B cell (primary cell): ENCODE measurements around the gene RMDN3. TPM values are rescaled to one million over a fixed set of nuclear protein-coding genes. Genes with fewer than 3 reads are reported as not detected.
A peak's percentile ranks its signal among the peaks of the same experiment; 100 is the strongest.

Experiments
- ATAC-seq: fragments of 200-7000 bp; cut with Tn5 transposase; one replicate; pipeline ENCODE4 v1.10.0; 2021; ENCODE audit warnings: low read depth, mild to moderate bottlenecking, moderate number of reproducible peaks, moderate library complexity
- CTCF ChIA-PET: fragments of 350-600 bp; sonication (Branson Sonifier 250); formaldehyde crosslinking; loops from one replicate; lab custom pipeline; 2021; ENCODE audit warnings: antibody characterized with exemption, inconsistent platforms; lab: Charles Lee
- POLR2A ChIA-PET: fragments of 350-600 bp; sonication (Branson Sonifier 250); formaldehyde crosslinking; loops from one replicate; lab custom pipeline; 2021; ENCODE audit warnings: antibody characterized with exemption; lab: Charles Lee
- DNase-seq: peaks from one replicate; pipeline ENCODE4 v3.0.0; 2013
- H2AFZ ChIP-seq: 2 replicates; pipeline ENCODE4 v1.6.1; 2012; ENCODE audit warnings: mild to moderate bottlenecking, low read depth, low read length; ENCODE audit not compliant: insufficient read depth, poor library complexity, severe bottlenecking
- H3K27ac ChIP-seq, 2 donors: 1 replicate in 1 of 2; 2 replicates in 1 of 2; pipeline ENCODE4 v1.5.1; 2012 to 2013; ENCODE audit warnings: low read length in 2 of 2, mild to moderate bottlenecking in 2 of 2, moderate library complexity in 1 of 2
- H3K27me3 ChIP-seq, 4 experiments: fragments of 200-600 bp in 1 of 4; sonication (generic) in 1 of 4; replicated peaks in 1 of 4; 1 replicate in 2 of 4; 2 replicates in 2 of 4; pipeline versions ENCODE4 v1.6.1 to v1.7.0; 2013 to 2016; ENCODE audit warnings: low read length in 3 of 4, mild to moderate bottlenecking in 2 of 4, mixed read lengths in 1 of 4, moderate library complexity in 1 of 4; ENCODE audit not compliant: insufficient read depth in 4 of 4, control insufficient read depth in 3 of 4; ENCODE audit errors: control extremely low read depth in 1 of 4
- H3K36me3 ChIP-seq, 2 experiments: replicated peaks in 1 of 2; 1 replicate in 1 of 2; 2 replicates in 1 of 2; pipeline versions ENCODE4 v1.6.1 to v1.7.1; 2013; ENCODE audit warnings: low read length in 1 of 2; ENCODE audit not compliant: insufficient read depth in 2 of 2, control insufficient read depth in 1 of 2; ENCODE audit errors: control extremely low read depth in 1 of 2, extremely low read depth in 1 of 2
- H3K4me1 ChIP-seq, 2 donors: fragments of 200-600 bp in 1 of 2; sonication (generic) in 1 of 2; 1 replicate in 1 of 2; 2 replicates in 1 of 2; pipeline versions ENCODE4 v1.5.1 to v1.6.1; 2013 to 2017; ENCODE audit warnings: low read length in 2 of 2; ENCODE audit not compliant: control insufficient read depth in 2 of 2, insufficient read depth in 2 of 2
- H3K4me2 ChIP-seq: replicated peaks from 2 replicates; pipeline ENCODE3; 2012; ENCODE audit warnings: mild to moderate bottlenecking, low read depth, low read length; ENCODE audit not compliant: poor library complexity, severe bottlenecking
- H3K4me3 ChIP-seq, 5 experiments: fragments of 200-600 bp in 1 of 5; sonication (generic) in 1 of 5; 1 replicate in 3 of 5; 2 replicates in 2 of 5; pipeline versions ENCODE4 v1.5.1 to v1.7.0; 2011 to 2016; ENCODE audit warnings: low read length in 4 of 5, mild to moderate bottlenecking in 4 of 5, low read depth in 2 of 5, control low read depth in 1 of 5, moderate library complexity in 1 of 5; ENCODE audit not compliant: insufficient read depth in 1 of 5; ENCODE audit errors: control extremely low read depth in 1 of 5, extremely low read depth in 1 of 5
- H3K79me2 ChIP-seq: fragments of 200-600 bp; sonication (generic); one replicate; pipeline ENCODE4 v1.6.0; 2016; ENCODE audit warnings: low read length; ENCODE audit not compliant: control insufficient read depth, insufficient read depth
- H3K9ac ChIP-seq: fragments of 200-600 bp; sonication (generic); 2 replicates; pipeline ENCODE4 v1.6.1; 2017; ENCODE audit warnings: mild to moderate bottlenecking, low read length, moderate library complexity
- H3K9me3 ChIP-seq, 3 donors: one replicate each; pipeline versions ENCODE4 v1.6.1 to v1.7.1; 2013; ENCODE audit warnings: low read length in 2 of 3; ENCODE audit not compliant: control insufficient read depth in 2 of 3, insufficient read depth in 1 of 3; ENCODE audit errors: control extremely low read depth in 1 of 3
- H4K20me1 ChIP-seq: 2 replicates; pipeline ENCODE4 v1.6.0; 2012; ENCODE audit warnings: mild to moderate bottlenecking, low read length; ENCODE audit not compliant: insufficient read depth, control insufficient read depth, poor library complexity, severe bottlenecking
- H3K27ac Mint-ChIP-seq: one replicate; pipeline ENCODE4 v1.8.0; 2021; ENCODE audit warnings: mixed read lengths
- H3K27me3 Mint-ChIP-seq: one replicate; pipeline ENCODE4 v1.8.0; 2021; ENCODE audit warnings: mixed read lengths
- H3K4me1 Mint-ChIP-seq: one replicate; pipeline ENCODE4 v1.8.0; 2021; ENCODE audit warnings: mixed read lengths
- H3K4me3 Mint-ChIP-seq: one replicate; pipeline ENCODE4 v1.8.0; 2021; ENCODE audit warnings: mixed read lengths
- H3K9me3 Mint-ChIP-seq: one replicate; pipeline ENCODE4 v1.8.0; 2022; ENCODE audit warnings: mixed read lengths; ENCODE audit not compliant: insufficient read depth
- EZH2 ChIP-seq: IDR thresholded peaks from 2 replicates; pipeline ENCODE4 v1.6.1; 2012; ENCODE audit warnings: borderline replicate concordance, low read depth, mild to moderate bottlenecking, moderate library complexity, low read length; ENCODE audit not compliant: insufficient read depth, poor library complexity, severe bottlenecking
- WGBS: methylation state at CpG from one replicate; pipeline ENCODE4 v1.1.5; 2013; ENCODE audit warnings: missing lambda C conversion rate; ENCODE audit not compliant: insufficient coverage; 5-methylcytosine and 5-hydroxymethylcytosine counted together
- intact Hi-C: fragments of 100-400 bp; cut with micrococcal nuclease; formaldehyde crosslinking; loops from one replicate; pipeline ENCODE4 v1.10.0; 2022
- polyA plus RNA-seq: library from polyadenylated mRNA; depleted of rRNA; stranded (reverse); fragments of >200 nt; gene quantifications from 2 replicates; pipeline ENCODE4 v1.2.3, GENCODE V29; 2012
- total RNA-seq, 2 donors: library from RNA; stranded (reverse); fragments of 120-200 nt in 1 of 2; gene quantifications; 1 replicate in 1 of 2; 2 replicates in 1 of 2; pipeline versions ENCODE4 v1.2.3 to v1.2.4, GENCODE V29; 2013 to 2022
- TF ChIP-seq, protein P1 (sequence below): fragments of 200-600 bp; IDR thresholded peaks from one replicate; pipeline ENCODE4 v1.8.0; 2022; ENCODE audit warnings: antibody characterized with exemption, mild to moderate bottlenecking

RMDN3 gene
- total and polyA plus RNA-seq, 2 donors (not counting 1 experiment from before 2014, with no cell fraction given): 12.4 to 22.1 TPM

DNA sequence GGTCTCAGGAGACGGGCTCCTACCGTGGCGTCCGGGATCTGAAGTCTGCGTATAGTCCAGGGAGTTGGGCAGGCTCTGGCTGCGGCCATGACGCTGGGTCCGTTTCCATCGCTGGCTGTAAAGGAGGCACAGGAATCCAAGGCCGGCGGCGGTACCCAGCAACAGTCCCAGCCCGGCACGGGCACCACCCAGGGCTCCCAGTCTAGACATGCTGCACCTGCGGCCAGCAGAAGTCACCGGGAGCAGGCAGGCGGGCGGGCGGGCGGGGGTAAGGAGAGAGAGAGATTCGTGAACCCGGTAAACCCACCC, 526 bp downstream of the RMDN3 start:
- DNase-seq (no peak), ATAC-seq (no peak)
- Mint-ChIP-seq H3K4me1 (peaks cover 23% of the 10 kb centered on the region), H3K27me3 (no peaks in the 10 kb centered on the region), H3K9me3 (no peaks in the 10 kb centered on the region), H3K27ac (peak overlapping the region; percentile 93), H3K4me3 (peak overlapping the region; percentile 93)
- H3K9ac ChIP-seq: peak overlapping the region; percentile 99
- peaks cover 44% of the 10 kb centered on the region for H3K79me2 ChIP-seq
- WGBS: 2% methylated on average over 15 of the region's 22 CpGs
- intact Hi-C loops: loop anchor here (2.0 kb wide), 3 partner anchors 28 to 578 kb away; partner anchors contain the start of genes NUSAP1 and OIP5
- H3K4me3 ChIP-seq: peak overlapping the region in 4 of 5 experiments; percentile 89 to 100 (median 94)
- no peaks in the 10 kb centered on the region for H3K9me3 ChIP-seq
- no peaks in the 10 kb centered on the region for H4K20me1 ChIP-seq
- H3K27ac ChIP-seq: peak overlapping the region; percentile 73 to 89
- H3K4me2 ChIP-seq: peak overlapping the region; percentile 100
- ChIA-PET CTCF (interaction anchor here (14.3 kb wide), 1 partner anchor 25 kb away, joined by 177 read pairs; no protein-coding TSS in a partner anchor), POLR2A (interaction anchor here (0.7 to 1.5 kb wide), 3 partner anchors 15 to 102 kb away, joined by 3 to 4 read pairs (median 3); partner anchors contain the start of gene C15orf62)
- H3K36me3 ChIP-seq: peaks cover 1 to 17% of the 10 kb centered on the region in 2 experiments
- H3K4me1 ChIP-seq: peaks cover 8 to 19% of the 10 kb centered on the region in 2 donors
- TF ChIP-seq EZH2: no peak
- TF ChIP-seq, protein P1, sequence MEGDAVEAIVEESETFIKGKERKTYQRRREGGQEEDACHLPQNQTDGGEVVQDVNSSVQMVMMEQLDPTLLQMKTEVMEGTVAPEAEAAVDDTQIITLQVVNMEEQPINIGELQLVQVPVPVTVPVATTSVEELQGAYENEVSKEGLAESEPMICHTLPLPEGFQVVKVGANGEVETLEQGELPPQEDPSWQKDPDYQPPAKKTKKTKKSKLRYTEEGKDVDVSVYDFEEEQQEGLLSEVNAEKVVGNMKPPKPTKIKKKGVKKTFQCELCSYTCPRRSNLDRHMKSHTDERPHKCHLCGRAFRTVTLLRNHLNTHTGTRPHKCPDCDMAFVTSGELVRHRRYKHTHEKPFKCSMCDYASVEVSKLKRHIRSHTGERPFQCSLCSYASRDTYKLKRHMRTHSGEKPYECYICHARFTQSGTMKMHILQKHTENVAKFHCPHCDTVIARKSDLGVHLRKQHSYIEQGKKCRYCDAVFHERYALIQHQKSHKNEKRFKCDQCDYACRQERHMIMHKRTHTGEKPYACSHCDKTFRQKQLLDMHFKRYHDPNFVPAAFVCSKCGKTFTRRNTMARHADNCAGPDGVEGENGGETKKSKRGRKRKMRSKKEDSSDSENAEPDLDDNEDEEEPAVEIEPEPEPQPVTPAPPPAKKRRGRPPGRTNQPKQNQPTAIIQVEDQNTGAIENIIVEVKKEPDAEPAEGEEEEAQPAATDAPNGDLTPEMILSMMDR: no peak
- H3K27me3 ChIP-seq: no peaks in the 10 kb centered on the region
- H2AFZ ChIP-seq: peak overlapping the region; percentile 100

DNA sequence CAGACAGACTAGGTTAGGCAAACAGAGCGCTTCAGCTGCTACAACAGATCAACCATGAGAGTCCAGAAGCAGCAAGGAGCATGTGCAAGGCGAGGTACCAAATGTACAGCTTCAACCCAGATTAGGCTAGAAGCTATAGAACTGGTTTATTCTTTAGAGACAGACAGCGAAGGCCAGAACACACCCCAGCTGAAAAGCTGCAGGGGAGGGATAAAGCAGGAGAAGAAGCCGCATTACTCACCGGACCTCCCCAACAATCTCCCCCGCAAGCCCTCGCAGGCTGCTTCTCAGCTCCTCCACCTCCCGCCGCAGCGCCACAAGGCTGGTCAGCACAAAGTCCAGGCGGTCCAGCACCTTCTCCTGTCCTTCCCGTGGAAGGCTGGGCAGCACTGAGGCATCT, 3.3 kb downstream of the RMDN3 start:
- Histone ChIP-seq H3K4me2 (no peak overlapping the region), H3K79me2 (peaks cover 45% of the 10 kb centered on the region), H3K9ac (no peak overlapping the region), H3K9me3 (no peaks in the 10 kb centered on the region), H3K27me3 (no peaks in the 10 kb centered on the region), H4K20me1 (no peaks in the 10 kb centered on the region), H3K4me3 (no peak overlapping the region), H2AFZ (no peak overlapping the region), H3K27ac (no peak overlapping the region), H3K36me3 (peaks cover 1 to 29% of the 10 kb centered on the region in 2 experiments), H3K4me1 (peaks cover 8 to 19% of the 10 kb centered on the region in 2 donors)
- intact Hi-C loops: no loop called here
- Mint-ChIP-seq H3K4me1 (peaks cover 23% of the 10 kb centered on the region), H3K27me3 (no peaks in the 10 kb centered on the region), H3K27ac (no peak overlapping the region), H3K4me3 (no peak overlapping the region), H3K9me3 (no peaks in the 10 kb centered on the region)
- POLR2A ChIA-PET: interaction anchor here (0.8 kb wide), 1 partner anchor 17 kb away, joined by 3 read pairs; no protein-coding TSS in a partner anchor
- ATAC-seq (no peak), DNase-seq (no peak)
- no peak for TF ChIP-seq EZH2
- TF ChIP-seq, protein P1: no peak
- CTCF ChIA-PET: interaction anchor here (14.3 kb wide), 1 partner anchor 28 kb away, joined by 177 read pairs; no protein-coding TSS in a partner anchor
- 98% methylated on average over 12 of the region's 12 CpGs for whole genome bisulfite sequencing
